ENCODE data around the gene CRIP3. TPM values are rescaled to one million over a fixed set of nuclear protein-coding genes. Genes with fewer than 3 reads are reported as not detected.
A peak's percentile ranks its signal among the peaks of the same experiment; 100 is the strongest.

CRIP3 gene
- total and polyA plus RNA-seq, 2 of the 13 experiments (the other 11 are each of a cell fraction or from before 2014, with no cell fraction given) = 6.3 to 9.3 TPM

GRCh38 chr6:43278524-43279078 is 30.0 kb downstream of the CRIP3 start (continued):
- peak; percentile 65; the same call in 1 of the 2 replicates for TF ChIP-seq RXRB (CRISPR knock-in tag; IDR thresholded peaks at IDR 0.05; ENCODE audit: borderline replicate concordance)
- TF ChIP-seq ZNF44 (CRISPR knock-in tag; IDR thresholded peaks at IDR 0.05) = no peak
- no peak for TF ChIP-seq PAX8 (CRISPR knock-in tag; IDR thresholded peaks at IDR 0.05; ENCODE audit: borderline replicate concordance)
- TF ChIP-seq MAX (IDR thresholded peaks at IDR 0.05) = no peak
- no peak for TF ChIP-seq ZNF660 (CRISPR knock-in tag; IDR thresholded peaks at IDR 0.05; ENCODE audit: borderline replicate concordance, low read depth)
- TF ChIP-seq SP2 (CRISPR knock-in tag; IDR thresholded peaks at IDR 0.05) = no peak
- TF ChIP-seq ZNF75D (CRISPR knock-in tag; IDR thresholded peaks at IDR 0.05; ENCODE audit: borderline replicate concordance) = no peak
- no peak for TF ChIP-seq KAT8 (CRISPR knock-in tag; IDR thresholded peaks at IDR 0.05)
- TF ChIP-seq ZNF225 (CRISPR knock-in tag; IDR thresholded peaks at IDR 0.05) = no peak
- TF ChIP-seq RAD21 (CRISPR knock-in tag; IDR thresholded peaks at IDR 0.05) = 0 out of 2 replicates have a peak, but pooled peaks have one; percentile 46
- peak; percentile 71 for TF ChIP-seq NR2F6 (IDR thresholded peaks at IDR 0.05)
- TF ChIP-seq NR2F6 (CRISPR knock-in tag; IDR thresholded peaks at IDR 0.05) = peak; percentile 76
- no peak for TF ChIP-seq ZNF589 (CRISPR knock-in tag; conservative IDR thresholded peaks at IDR 0.05)
- 0 out of 2 replicates have a peak, but pooled peaks have one; percentile 73 for TF ChIP-seq LBX2 (CRISPR knock-in tag; IDR thresholded peaks at IDR 0.05; ENCODE audit: borderline replicate concordance)
- TF ChIP-seq ZNF614 (CRISPR knock-in tag; IDR thresholded peaks at IDR 0.05; ENCODE audit: borderline replicate concordance) = peak; percentile 47; the same call in 1 of the 2 replicates
- TF ChIP-seq TSC22D2 (CRISPR knock-in tag; IDR thresholded peaks at IDR 0.05; ENCODE audit: borderline replicate concordance) = no peak
- TF ChIP-seq THAP9 (CRISPR knock-in tag; IDR thresholded peaks at IDR 0.05; ENCODE audit: borderline replicate concordance) = no peak
- no peak for TF ChIP-seq AFF4 (CRISPR knock-in tag; IDR thresholded peaks at IDR 0.05)
- peak; percentile 98 for TF ChIP-seq HNF4G (IDR thresholded peaks at IDR 0.05; ENCODE audit: borderline replicate concordance, low read depth, low read length)
- peak; percentile 88; the same call in 1 of the 2 replicates for TF ChIP-seq HNF4G (CRISPR knock-in tag; IDR thresholded peaks at IDR 0.05; ENCODE audit: borderline replicate concordance, low read depth)
- no peak for TF ChIP-seq ZFYVE20 (CRISPR knock-in tag; IDR thresholded peaks at IDR 0.05; ENCODE audit: borderline replicate concordance, low read depth)
- TF ChIP-seq SIX1 (CRISPR knock-in tag; IDR thresholded peaks at IDR 0.05; ENCODE audit: borderline replicate concordance) = peak; percentile 75; the same call in 1 of the 2 replicates
- TF ChIP-seq KLF15 (CRISPR knock-in tag; IDR thresholded peaks at IDR 0.05; ENCODE audit: borderline replicate concordance) = no peak
- no peak for TF ChIP-seq GTF2F1 (IDR thresholded peaks at IDR 0.05; ENCODE audit: low read length)
